ENCODE results near the gene TCFL5. TPM values are rescaled to one million over a fixed set of nuclear protein-coding genes. Genes with fewer than 3 reads are reported as not detected.

Gene TCFL5
- total RNA-seq, 2 donors from 2014 or later, result 7.1 to 24.8 TPM

DNA sequence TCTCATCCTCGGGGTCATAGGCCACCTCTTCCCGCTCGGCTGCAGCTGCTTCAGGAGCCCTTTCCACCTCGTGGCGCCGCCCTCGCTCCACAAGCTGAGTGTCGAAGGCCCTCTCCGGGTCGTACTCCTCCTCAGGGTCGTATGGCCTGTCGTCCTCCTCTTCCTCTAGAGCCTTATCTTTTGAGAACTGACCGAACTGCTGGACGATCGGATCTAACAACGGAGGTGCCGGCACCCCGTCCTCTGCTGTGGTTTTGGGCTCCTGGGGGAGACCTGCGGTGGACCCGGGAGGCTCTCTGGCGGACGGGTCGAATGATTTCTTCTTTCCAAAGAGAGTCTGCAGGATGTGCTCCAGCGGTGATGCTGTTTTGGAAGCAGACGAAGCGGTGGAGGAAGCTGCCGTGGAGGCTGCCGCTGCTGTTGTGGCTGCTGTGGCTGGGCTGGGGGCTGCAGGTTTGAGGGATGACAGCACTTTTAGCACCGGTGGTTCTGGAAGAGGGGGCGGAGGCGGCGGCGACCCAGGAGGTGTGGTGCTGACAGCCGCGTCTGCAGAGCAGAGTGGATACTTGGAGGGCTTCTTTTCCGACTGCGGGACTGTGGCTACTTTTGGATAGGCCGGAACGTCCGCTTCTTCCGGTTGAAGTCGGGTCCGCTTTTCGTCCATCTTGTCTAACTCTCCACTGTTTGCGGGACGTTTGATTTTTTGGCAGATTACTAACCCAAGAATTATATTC lies 20.2 kb upstream of the TCFL5 start:
- Histone ChIP-seq H3K27me3 (replicated peaks; ENCODE audit: insufficient read depth) (no peaks in the 10 kb centered on the region), H3K4me1 (replicated peaks) (peaks cover 4% of the 10 kb centered on the region), H3K9me3 (no peaks in the 10 kb centered on the region), H3K27ac (no peak overlapping the region), H3K4me3 (no peak overlapping the region), H3K36me3 (peaks cover 0 to 6% of the 10 kb centered on the region in 2 donors)
- no peak for DNase-seq (ENCODE audit: low spot score)
- TF ChIP-seq, protein P1, sequence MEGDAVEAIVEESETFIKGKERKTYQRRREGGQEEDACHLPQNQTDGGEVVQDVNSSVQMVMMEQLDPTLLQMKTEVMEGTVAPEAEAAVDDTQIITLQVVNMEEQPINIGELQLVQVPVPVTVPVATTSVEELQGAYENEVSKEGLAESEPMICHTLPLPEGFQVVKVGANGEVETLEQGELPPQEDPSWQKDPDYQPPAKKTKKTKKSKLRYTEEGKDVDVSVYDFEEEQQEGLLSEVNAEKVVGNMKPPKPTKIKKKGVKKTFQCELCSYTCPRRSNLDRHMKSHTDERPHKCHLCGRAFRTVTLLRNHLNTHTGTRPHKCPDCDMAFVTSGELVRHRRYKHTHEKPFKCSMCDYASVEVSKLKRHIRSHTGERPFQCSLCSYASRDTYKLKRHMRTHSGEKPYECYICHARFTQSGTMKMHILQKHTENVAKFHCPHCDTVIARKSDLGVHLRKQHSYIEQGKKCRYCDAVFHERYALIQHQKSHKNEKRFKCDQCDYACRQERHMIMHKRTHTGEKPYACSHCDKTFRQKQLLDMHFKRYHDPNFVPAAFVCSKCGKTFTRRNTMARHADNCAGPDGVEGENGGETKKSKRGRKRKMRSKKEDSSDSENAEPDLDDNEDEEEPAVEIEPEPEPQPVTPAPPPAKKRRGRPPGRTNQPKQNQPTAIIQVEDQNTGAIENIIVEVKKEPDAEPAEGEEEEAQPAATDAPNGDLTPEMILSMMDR (IDR thresholded peaks at IDR 0.05), result no peak
- TF ChIP-seq POLR2AphosphoS5 (IDR thresholded peaks at IDR 0.05) (no peak), POLR2A (IDR thresholded peaks at IDR 0.05) (no peak)
- intact Hi-C loops (cut with DNase I), result no loop called here
- 92% methylated on average over 46 of the region's 46 CpGs for WGBS

DNA sequence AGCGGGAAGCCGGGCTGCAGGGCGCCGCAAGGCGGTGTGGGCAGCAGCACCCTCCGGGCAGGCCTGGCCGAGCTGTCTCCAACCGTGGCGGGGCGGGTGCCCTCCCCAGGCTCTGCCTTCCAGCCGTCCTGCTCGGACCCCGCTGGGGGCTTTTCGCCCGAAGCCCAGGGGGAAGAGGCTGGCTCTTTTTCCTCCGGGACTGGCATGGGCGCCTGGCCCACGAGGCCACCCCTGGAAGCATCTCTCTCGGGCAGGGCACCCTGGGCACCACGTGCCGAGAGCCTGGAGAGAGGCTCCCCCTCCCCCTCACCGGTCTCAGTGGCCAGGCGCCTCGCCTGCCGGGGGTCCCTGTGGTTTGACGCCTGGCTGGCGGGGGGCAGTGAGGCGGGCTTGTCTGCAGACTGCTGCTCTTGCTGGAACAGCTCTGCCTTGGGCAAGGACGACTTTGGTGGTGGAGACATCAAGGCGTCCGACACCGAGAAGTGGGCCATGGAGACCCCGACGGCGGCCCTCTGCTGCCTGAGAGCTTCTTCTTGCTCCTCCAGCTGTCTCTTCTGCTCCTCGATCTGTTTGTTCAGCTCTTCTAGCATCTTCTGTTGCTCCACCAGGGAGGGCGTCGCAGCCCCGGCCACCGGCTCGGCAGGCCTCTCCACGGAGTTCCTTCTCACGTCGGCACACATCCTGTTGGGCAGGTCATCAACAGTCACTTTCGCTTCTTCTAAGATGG lies 19.5 kb upstream of the TCFL5 start:
- WGBS, result 91% methylated on average over 42 of the region's 45 CpGs
- no peak overlapping the region for H3K4me3 ChIP-seq
- H3K9me3 ChIP-seq, result no peaks in the 10 kb centered on the region
- H3K27me3 ChIP-seq (replicated peaks; ENCODE audit: insufficient read depth), result no peaks in the 10 kb centered on the region
- peaks cover 0 to 6% of the 10 kb centered on the region in 2 donors for H3K36me3 ChIP-seq
- intact Hi-C loops (cut with DNase I), result no loop called here
- no peak for DNase-seq (ENCODE audit: low spot score)
- no peak overlapping the region for H3K27ac ChIP-seq
- TF ChIP-seq POLR2A (IDR thresholded peaks at IDR 0.05) (no peak), POLR2AphosphoS5 (IDR thresholded peaks at IDR 0.05) (no peak)
- TF ChIP-seq, protein P1 (IDR thresholded peaks at IDR 0.05), result no peak
- H3K4me1 ChIP-seq (replicated peaks), result no peaks in the 10 kb centered on the region

DNA sequence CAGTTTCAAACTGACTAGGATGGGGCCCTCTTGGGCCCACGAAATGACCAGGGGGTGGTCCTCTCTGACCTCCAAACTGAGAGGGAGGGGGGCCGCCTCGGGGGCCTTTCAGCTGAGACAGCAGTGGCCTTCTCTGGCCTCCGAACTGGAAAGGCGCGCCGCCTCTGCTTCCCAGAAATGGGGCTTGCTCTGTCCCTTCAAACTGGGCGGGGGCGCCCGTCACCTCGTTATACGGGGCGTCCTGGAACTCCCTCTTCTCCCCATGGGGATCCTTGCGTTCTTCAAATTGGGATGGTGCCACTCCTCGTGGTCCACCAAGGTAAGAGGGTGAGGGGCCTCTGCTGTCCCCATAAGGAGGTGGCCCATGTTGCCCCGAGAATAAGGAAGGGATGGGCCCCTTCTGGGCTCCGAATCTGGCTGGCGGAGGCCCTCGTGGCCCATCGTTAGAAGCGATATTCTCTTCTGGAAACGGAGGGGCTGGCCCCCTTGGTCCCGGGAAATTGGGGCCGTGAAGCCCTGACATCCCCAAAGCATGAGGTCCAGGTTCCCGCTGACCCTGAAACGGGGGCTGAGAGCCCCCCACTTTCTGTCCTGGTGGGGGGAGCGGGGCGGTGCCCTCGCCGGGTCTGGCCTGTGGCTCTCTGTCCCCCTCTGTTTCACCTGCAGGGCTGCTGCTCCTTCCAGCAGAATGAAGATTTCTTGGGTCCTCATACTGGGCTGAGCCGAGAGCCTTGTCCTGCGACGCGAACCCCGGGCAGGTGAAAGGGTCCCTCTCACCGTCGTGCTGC lies 18.7 kb upstream of the TCFL5 start:
- no peaks in the 10 kb centered on the region for H3K9me3 ChIP-seq
- no peaks in the 10 kb centered on the region for H3K4me1 ChIP-seq (replicated peaks)
- WGBS, result 92% methylated on average over 33 of the region's 37 CpGs
- no peak for DNase-seq (ENCODE audit: low spot score)
- intact Hi-C loops (cut with DNase I), result no loop called here
- H3K4me3 ChIP-seq, result no peak overlapping the region
- no peak overlapping the region for H3K27ac ChIP-seq
- H3K27me3 ChIP-seq (replicated peaks; ENCODE audit: insufficient read depth), result no peaks in the 10 kb centered on the region
- peaks cover 0 to 6% of the 10 kb centered on the region in 2 donors for H3K36me3 ChIP-seq
- TF ChIP-seq POLR2A (IDR thresholded peaks at IDR 0.05) (no peak), POLR2AphosphoS5 (IDR thresholded peaks at IDR 0.05) (no peak)
- TF ChIP-seq, protein P1 (IDR thresholded peaks at IDR 0.05), result no peak

DNA sequence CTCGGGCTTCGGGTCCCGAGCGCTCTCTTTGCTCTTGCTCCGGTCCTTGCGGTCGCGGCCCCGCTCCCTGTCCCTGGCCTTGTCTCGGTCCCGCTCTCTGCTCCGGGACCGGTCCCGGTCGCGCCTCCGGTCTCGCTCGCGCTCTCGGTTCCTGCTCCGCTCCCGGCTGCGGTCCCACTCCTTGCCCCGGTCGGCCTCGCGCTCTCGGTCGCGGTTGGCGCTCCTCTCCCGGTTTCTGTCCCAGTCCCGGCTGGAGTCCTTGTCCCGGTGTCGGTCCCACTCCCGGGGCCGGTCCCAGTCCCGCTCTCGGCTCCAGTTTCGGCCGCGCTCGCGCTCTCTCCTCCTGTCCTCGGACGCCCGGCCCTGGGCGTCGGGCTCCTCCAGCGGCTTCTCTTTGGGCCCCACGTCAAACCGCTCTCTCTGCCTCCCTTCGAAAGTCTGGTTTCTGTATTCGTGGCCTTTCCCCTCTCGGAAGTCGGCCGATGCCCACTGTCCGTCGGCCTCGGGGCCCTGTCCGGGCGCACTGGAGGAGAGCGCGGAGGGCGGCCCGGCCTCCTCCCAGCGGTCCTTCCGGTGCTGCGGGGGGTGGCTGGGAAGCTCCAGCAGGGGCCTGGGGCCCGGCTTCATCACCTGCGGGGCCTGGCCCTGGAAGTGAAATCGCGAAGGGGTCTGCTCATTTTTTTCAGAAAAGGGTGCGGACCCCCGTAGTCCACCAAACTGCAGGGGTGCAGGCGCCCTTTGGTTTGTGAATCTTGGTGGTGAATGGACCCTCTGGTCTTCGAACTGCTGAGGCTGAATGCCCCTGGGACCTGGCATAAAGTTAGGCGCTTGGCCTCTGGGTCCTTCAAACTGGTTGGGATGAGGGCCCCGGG lies 17.9 kb upstream of the TCFL5 start:
- no peaks in the 10 kb centered on the region for H3K27me3 ChIP-seq (replicated peaks; ENCODE audit: insufficient read depth)
- no peaks in the 10 kb centered on the region for H3K9me3 ChIP-seq
- 78% methylated on average over 78 of the region's 80 CpGs for WGBS
- intact Hi-C loops (cut with DNase I), result no loop called here
- no peak for TF ChIP-seq POLR2AphosphoS5 (IDR thresholded peaks at IDR 0.05)
- H3K27ac ChIP-seq, result no peak overlapping the region
- H3K4me3 ChIP-seq, result no peak overlapping the region
- no peaks in the 10 kb centered on the region for H3K4me1 ChIP-seq (replicated peaks)
- peaks cover 0 to 6% of the 10 kb centered on the region in 2 donors for H3K36me3 ChIP-seq
- no peak for DNase-seq (ENCODE audit: low spot score)
